A204.1 (cell line): ENCODE measurements around the gene SLC35F6.

Experiments used
- FAIRE-seq: peaks from 2 replicates; lab custom pipeline; 2012; peaks lifted over from hg19 to GRCh38; lab: Jason Lieb, UNC

Gene SLC35F6

GRCh38 chr2:26822877-26823276 is 58.8 kb downstream of the SLC35F6 start:
- no peak for FAIRE-seq
